GM19467 (cell line): ENCODE measurements around the gene NTSR1.

Experiments
- ATAC-seq: cut with Tn5 transposase; IDR thresholded peaks from one replicate; pipeline ENCODE4 v1.9.1; 2021; ENCODE audit warnings: mild to moderate bottlenecking, moderate library complexity; ENCODE audit not compliant: unreplicated experiment

The NTSR1 gene

DNA sequence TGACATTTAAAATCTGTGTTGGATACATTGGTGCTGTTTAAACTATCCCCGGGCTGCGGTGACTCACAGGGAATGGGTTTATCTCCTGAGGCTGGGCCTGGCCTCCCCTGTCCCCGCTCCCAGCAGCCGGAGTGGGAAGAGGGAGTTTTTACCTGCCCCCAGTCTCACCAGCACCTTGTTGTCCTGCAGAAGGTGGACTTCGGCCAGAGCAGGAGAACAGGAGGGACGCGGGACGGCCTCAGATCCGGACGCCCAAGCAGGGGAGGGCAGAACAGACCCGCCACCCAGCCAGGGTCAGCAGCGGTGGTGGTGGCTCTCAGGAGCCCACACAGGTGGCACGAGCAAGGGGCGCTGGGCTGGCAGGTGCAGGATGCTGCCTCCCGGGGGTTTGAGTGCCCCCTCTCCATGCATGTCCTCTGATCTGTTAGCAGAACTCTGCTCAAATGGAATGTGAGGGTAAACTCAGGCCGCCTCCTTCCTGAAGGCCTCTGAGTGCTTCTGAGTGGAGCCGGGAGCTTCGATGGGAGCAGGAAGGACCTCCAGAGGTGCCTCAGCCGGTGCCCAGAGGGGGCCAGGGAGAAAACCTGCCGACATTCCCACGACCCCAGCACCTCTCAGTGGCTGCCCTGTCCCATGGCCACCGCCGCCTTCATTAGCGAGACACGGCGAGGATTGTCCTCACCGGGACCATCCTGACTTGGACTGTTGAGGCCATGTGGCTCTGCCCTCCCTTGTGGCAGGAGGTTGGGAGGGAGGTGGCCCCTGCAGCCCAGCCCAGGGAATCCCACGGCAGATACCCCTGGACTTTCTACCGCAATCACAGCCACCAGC, 44.2 kb downstream of the NTSR1 start:
- no peak for ATAC-seq

DNA sequence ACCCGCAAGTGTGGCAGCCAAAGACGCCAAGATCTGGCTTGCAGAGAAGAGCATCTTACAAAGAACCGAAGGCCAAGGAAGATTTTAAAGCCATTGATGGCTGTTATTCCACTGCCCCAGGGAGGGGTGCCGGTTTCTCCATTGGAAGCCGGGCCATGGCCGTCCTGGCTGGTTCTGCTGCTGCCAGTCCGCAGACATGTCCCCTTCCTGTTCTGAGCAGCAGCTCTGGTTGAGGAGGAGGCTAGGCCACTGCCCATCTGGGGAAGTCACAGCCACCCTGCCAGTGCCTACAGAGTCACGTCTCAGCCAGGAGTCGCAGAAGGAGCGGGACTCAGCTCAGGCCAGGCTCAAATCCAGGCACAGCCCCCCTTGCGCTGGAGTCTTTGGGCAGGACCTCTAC, 45.0 kb downstream of the NTSR1 start:
- ATAC-seq: no peak

DNA sequence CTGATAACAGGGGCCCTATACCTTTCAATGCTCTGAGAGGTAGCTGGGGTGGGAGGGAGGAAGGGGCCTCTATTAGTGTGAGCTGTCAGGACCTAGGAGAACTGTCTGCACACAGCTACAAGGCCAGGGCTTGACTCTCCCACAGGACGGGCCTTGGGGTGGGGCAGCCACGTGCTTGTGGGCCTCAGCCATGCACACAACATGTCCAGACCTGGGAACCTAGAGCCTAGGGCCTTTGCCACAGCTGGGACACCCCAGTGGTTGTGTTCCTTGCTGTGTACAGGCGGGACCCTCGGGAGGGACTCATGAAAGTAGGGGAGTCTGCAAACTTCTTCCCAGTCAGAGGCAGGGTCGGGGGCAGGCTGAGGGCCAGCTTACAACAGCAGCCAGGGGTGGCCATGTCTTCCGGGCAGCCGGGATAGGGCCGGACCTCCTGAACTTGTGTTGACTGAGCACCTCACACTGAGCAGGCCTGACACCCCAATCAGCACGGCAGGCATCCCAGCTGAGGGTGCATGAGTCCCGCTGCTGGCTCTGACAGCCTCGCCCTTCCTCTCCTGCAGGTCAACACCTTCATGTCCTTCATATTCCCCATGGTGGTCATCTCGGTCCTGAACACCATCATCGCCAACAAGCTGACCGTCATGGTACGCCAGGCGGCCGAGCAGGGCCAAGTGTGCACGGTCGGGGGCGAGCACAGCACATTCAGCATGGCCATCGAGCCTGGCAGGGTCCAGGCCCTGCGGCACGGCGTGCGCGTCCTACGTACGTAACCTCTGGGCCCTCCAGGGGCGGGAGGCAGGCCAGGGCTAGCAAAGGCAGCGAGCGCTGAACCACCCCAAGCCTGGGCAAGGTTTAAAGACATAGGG, 45.7 kb downstream of the NTSR1 start:
- no peak for ATAC-seq

DNA sequence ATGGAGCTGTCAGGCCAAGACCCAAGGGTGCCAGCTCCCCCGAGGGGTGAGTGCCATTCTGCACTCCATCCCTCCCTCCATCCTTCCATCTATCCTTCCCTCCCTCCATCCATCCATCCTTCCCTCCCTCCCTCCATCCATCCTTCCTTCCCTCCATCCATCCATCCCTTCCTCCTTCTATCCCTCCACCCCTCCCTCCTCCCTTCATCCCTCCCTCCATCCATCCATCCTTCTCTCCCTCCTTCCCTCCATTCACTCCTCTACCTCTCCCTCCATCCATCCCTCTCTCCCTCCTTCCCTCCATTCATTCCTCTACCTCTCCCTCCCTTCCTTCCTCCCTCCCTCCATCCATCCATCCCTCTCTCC, 46.3 kb downstream of the NTSR1 start:
- ATAC-seq: no peak

DNA sequence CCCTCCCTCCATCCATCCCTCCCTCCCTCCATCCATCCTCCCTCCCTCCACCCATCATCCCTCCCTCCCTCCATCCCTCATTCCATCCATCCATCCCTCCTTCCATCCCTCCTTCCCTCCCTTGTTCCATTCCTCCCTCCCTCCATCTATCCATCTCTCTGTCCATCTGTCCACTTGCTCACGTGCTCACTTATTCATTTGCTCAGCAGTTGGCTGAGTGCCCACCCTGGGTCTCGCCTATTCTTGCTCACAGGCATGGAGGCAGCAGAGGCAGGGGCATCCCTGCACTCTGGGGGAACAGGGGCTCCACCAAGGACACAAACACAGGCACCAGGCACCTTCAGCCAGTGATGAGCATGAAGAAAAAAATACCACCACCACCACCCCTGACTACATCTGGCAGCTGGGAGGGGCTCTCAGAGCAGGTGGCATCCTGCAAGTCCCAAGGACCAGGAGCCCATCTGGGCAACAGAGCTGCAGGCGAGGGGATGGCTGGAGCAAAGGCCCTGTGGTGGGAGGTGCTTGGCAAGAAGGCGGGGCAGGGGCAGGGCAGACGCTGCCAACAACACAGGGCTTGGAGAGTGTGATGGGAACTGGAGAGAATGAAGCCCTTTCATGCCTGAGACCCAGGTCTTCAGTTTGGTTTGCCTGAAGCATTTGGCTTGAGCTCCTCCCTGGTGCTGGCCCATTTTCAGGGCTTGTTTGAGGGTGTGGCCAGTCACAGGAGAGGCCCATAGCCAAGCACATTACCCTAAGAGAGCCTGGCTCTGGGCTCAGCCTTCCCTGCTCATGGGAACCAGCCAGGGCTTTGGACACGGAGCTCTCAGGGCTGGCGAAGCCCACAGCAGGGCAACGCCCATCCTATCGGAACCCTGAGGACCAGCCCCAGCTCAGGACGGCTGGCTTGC, 47.4 kb downstream of the NTSR1 start:
- no peak for ATAC-seq

DNA sequence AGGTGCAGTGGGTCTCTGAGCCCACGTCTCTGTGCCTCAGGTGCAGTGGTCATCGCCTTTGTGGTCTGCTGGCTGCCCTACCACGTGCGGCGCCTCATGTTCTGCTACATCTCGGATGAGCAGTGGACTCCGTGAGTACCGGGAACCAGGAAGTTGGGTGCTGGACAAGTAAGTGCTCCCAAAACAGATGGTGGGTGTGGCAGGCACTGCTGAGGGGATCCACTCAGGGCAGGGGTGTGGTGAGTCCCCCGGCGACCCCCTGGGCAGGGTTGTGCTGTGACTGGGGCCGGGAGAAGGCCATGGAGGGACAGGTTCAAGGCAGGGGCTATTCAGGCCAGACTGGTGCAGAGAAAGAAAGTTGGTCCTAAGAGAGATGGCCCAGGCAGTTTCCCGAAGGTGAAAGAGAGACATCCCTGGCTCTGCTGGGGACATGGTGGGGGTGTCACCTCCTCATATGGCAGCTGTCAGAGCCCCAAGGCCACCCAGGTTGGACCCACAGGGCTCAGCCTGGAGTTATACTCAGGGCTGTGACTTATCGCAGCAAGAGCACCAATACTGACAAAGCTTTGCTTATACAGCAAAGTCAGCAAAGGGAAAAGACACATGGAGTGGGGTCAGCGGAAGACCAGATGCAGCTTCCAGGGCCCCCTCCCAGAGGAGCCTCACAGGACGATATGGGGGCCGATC, 49.7 kb downstream of the NTSR1 start:
- ATAC-seq: no peak

DNA sequence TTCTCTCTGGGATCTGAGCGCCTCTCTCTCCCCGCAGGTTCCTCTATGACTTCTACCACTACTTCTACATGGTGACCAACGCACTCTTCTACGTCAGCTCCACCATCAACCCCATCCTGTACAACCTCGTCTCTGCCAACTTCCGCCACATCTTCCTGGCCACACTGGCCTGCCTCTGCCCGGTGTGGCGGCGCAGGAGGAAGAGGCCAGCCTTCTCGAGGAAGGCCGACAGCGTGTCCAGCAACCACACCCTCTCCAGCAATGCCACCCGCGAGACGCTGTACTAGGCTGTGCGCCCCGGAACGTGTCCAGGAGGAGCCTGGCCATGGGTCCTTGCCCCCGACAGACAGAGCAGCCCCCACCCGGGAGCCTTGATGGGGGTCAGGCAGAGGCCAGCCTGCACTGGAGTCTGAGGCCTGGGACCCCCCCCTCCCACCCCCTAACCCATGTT, 51.4 kb downstream of the NTSR1 start:
- no peak for ATAC-seq

DNA sequence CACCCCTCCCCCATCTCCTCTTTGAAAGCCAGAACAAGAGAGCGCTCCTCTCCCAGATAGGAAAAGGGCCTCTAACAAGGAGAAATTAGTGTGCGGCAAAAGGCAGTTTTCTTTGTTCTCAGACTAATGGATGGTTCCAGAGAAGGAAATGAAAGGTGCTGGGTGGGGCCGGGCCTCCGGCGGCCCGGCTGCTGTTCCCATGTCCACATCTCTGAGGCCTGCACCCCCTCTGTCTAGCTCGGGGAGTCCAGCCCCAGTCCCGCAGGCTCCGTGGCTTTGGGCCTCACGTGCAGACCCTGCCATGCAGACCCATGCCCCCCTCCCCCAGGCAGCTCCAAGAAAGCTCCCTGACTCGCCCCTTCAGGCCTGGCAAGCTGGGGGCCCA, 51.8 kb downstream of the NTSR1 start:
- ATAC-seq: no peak

DNA sequence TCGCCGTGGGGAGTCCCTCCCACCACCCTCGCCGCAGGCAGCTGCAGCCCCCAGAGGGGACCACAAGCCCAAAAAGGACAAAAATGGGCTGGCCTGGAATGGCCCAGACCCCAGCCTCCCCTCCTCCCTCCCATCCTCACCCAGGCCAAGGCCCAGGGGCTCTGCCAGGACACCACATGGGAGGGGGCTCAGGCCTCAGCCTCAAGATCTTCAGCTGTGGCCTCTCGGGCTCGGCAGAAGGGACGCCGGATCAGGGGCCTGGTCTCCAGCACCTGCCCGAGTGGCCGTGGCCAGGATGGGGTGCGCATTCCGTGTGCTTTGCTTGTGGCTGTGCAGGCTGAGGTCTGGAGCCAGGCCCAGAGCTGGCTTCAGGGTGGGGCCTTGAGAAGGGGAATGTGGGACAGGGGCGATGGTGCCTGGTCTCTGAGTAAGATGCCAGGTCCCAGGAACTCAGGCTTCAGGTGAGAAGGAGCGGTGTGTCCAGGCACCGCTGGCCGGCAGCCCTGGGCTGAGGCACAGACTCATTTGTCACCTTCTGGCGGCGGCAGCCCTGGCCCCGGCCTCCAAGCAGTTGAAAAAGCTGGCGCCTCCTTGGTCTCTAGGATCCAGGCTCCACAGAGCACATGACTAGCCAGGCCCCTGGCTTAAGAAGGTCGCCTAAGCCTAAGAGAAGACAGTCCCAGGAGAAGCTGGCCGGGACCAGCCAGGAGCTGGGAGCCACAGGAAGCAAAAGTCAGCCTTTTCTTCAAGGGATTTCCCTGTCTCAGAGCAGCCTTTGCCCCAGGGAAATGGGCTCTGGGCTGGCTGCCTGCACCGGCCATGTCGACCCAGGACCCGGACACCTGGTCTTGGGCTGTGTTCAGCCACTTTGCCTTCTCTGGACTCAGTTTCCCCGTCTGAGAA, 52.5 kb downstream of the NTSR1 start:
- ATAC-seq: no peak

DNA sequence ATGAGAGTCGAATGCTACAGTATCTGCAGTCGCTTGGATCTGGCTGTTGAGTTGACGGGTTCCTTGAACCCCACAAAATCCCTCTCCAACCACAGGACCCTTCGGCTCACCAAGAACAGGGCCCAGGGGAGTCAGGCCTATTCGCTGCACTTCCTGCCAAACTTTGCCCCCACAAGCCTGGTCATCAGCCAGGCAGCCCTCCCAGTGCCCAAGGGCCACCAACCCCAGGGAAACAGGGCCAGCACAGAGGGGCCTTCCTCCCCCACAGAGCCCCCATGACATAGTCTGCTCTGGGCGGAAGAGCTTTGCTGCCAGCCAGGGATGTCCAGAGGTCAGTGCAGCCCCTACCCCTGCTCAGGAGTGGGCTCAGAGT, 53.1 kb downstream of the NTSR1 start:
- ATAC-seq: no peak

DNA sequence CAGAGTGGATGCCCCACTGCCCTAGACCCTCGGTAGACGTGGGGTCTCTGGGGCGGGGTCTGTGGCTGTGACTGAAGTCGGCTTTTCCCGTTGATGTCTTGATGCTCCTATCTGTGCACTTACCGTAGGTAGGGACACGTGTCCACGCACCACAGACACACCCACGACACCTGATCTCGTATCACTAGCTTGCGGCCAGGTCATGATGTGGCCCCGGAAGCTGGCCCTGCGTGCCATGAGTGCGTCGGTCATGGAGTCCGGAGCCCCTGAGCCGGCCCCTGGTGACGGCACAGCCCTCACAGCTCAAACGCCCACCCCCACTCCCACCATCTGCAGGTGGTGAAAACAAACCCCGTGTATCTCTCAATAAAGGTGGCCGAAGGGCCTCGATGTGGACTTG, 53.7 kb downstream of the NTSR1 start:
- no peak for ATAC-seq

DNA sequence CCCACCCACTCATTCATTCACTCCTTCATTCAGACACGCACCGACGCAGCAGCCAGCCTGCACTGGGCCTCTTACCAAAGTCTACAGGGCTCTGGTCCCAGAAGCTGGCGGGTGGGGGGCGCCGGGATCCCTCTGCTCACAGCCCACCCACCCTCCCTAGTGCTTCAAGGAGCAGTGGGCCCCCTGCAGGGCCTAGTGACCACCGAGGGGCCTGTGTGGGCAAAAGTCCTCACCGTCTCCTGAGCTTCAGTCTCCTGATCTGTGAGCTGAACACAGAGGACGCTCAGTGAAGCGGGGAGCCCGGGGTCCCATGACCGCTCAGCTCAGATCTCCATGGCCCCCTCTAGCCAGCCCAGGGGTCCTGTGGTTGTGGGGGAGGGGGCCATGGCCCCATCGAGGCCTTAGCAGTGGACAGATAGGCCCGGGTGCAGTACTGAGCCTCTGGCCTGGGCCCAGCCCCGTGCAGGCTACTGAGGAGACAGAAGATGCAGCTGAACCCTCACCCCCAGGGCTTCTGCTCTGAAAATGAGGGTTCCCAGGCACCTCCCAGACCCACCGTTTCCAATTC, 54.2 kb downstream of the NTSR1 start:
- ATAC-seq: no peak

DNA sequence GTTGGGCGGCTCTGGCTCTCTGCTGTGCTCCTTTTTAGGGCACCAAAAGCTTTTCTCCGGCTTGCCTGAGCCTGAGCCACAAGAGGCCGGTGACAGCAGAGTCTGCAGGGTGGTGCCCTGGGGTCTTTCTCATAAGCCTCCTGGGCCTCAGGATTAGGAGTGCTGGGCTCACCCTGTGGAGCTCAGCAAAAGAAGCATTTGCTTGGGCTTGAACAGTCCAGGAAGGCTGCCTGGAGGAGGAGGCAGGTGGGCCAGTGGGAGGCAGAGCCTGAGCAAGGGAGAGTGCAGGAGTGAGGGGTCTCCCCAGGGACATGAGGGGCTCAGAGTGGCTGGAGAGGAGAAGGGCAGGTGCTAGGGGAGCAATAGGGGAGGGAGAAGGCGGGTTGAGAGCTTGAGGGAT, 54.8 kb downstream of the NTSR1 start:
- ATAC-seq: no peak

DNA sequence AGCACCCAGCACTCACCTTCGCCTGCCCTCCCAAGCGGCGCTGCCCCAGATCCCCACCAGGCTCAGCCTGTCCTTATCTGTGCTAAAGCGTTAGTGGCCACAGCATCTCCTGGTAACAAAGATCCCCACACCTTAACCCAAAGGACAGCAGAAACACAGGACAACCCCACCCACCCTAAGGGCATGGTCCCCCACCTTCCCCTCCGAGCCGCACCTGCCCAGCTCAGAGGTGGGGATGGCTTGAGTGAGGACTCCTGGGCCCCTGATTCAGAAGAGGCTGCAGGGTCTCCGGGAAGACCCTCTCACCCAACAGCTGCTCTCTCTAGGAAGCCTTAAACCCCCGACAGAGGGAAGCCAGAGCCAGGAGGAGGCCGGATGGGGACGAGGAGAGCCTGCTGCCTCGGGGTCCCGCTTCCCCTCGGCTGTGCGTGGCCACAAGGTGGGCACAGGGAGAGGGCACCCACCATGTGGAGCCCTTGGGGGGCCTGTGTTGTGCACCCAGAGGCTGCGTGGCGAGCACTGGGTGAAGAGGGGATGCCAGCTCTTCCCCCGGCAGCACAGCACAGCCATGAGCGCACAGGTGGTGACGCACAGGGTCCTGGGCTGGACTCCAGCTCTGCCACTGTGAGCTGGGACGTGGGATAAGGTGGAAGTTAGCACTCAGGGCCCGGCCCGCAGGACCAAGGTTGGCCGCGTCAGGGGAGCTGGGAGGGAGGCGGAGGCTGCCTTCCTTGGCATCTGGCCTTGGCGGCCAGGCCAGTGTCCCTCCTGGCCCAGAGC, 55.7 kb downstream of the NTSR1 start:
- ATAC-seq: no peak

DNA sequence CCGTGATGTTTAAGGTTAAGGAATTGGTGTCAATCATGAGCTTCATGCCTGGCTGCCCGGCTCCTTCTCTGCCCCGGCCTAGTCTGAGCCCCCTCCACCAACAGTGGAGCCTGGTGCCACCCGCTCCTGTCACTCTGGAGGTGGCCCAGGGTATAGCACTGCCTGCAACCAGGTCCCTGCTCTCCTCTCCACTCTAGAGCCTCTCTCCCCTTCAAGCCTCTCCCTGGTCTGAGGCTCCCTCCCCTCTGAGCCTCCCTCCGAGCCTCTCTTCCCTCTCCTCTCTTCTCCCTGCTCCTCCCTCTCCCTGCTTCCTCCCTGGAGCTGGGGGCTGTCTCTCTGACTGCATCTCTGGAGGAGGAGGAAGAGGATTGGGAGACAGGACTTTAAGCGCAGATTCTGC, 56.4 kb downstream of the NTSR1 start:
- no peak for ATAC-seq

DNA sequence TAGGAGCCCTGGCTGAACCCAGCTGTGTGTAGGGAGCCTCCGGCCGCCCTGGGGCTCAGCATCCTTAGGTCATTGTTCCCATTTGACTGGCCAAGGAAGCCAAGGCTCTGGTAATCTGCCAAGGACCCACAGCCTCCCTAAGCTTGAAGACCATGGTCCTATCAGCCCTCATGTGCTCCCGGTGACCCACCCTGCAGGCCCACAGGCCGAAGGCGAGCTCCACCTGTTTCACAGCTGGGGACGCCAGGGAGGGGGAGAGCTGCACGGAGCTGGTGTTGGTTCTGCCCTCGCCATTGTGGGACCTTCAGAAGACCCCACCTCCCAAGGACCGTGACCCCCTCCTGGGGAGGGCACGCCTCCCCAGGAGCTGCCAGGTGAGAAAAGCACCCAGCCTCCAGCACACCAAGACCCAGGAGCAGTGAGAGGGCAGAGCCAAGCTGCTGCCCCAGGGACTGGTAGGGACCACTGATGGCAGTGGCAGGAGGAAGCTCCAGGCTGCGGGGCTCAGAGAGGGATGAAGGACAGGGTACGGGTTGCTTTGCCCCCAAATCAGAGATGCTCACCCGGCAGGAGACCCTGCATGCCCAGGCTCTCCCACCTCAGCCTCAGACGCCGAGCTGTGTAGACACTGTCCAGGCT, 56.9 kb downstream of the NTSR1 start:
- no peak for ATAC-seq

DNA sequence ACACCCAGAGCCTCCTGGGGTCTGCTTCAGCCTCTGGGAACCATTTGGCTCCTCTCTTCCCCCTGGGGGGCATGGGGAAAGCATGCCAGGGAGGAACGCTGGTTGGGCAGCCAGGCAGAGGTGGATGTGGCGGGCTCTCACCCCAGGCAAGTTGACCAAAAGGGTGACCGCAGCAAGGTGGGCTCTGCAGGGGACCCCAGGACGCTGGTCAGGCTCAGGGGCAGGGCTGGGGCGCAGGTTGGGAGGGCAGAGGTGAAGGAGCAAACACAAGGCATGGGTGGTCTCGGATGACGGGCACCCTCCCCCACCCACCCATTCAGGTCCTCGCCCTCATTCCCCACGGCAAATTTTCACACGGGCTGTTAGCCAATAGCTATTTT, 57.4 kb downstream of the NTSR1 start:
- no peak for ATAC-seq

DNA sequence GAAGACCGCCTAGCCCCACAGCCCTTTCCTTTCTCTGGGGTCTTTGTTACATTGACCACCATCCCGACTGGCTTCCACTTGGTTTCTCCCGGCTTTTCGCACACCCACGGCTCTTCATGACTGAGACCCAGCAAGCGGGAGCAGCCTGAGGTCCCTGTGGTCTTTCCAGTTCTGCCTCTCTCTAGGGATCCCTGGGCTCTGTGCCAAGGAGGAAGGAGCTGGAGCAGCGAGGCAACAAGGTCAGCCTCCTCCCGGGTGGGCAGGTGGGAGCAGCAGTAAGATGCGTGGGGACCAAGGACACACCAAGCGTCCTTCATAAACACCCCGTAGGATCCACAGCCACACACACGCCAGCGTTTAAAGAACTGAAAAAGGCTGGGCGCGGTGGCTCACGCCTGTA, 58.1 kb downstream of the NTSR1 start:
- no peak for ATAC-seq
